ENCODE measurements around the gene HIF1AN. TPM values are rescaled to one million over a fixed set of nuclear protein-coding genes. Genes with fewer than 3 reads are reported as not detected.

The HIF1AN gene
- total RNA-seq, 1 experiment from 2014 or later = 49.9 TPM

DNA sequence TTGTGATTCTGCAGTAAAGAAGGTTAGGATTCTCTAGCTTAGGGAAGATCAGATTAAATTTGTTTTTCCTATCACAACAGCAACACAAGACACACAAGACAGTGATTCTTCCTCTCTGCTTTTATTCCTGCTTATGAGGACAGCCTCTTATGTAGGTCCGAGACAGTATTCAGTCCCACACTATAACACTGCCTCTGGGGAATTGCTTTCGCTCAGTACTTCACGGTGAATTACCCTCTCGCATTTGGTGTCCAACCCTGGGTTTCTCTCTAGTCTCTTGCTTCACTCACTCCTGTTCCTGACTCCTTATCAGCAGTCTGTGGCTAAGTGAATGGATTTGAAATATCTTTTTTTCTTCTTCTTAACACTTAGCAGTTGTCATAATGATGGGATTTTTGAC lies 1.7 kb downstream of the HIF1AN start:
- TF ChIP-seq SMAD3 (CRISPR knock-in tag; IDR thresholded peaks at IDR 0.05; ENCODE audit: borderline replicate concordance) (no peak), SOX15 (CRISPR knock-in tag; IDR thresholded peaks at IDR 0.05) (no peak), FOXP1 (CRISPR knock-in tag; IDR thresholded peaks at IDR 0.05; ENCODE audit: borderline replicate concordance) (no peak)
- Mint-ChIP-seq H3K9me3 (no peaks in the 10 kb centered on the region), H3K4me3 (no peak overlapping the region), H3K27me3 (ENCODE audit: low read depth) (no peaks in the 10 kb centered on the region), H3K27ac (0 out of 2 replicates have a peak overlapping the region, but pooled peaks have one; percentile 8), H3K36me3 (peaks cover 42% of the 10 kb centered on the region), H3K4me1 (peaks cover 7% of the 10 kb centered on the region; the same call in 1 of the 2 replicates)
- ChIA-PET CTCF (interaction anchor here (4.1 kb wide), 1 partner anchor 31 kb away, joined by 42 read pairs; no protein-coding TSS in a partner anchor), POLR2A (no interaction called here)
- ATAC-seq (no peak), DNase-seq (ENCODE audit: low spot score) (no peak)

DNA sequence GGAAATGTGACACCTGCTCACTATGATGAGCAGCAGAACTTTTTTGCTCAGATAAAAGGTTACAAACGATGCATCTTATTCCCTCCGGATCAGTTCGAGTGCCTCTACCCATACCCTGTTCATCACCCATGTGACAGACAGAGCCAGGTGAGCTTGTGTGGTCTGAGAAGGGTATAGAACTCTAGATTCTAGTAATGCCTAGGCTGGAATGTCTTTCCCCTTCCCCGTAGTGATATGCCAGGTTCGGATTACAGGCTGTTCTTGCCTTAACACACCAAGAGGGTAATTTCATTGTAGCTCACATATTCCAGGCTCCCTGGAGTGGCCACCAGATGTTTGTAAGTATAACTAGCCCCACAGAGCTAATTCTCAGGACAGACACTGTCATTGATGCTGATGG lies 9.2 kb downstream of the HIF1AN start:
- TF ChIP-seq FOXK1 (CRISPR knock-in tag; IDR thresholded peaks at IDR 0.05) (no peak), JUN (CRISPR knock-in tag; IDR thresholded peaks at IDR 0.05) (no peak), ZNF396 (CRISPR knock-in tag; IDR thresholded peaks at IDR 0.05; ENCODE audit: borderline replicate concordance) (no peak), MXD4 (CRISPR knock-in tag; IDR thresholded peaks at IDR 0.05; ENCODE audit: borderline replicate concordance) (no peak), OVOL2 (CRISPR knock-in tag; IDR thresholded peaks at IDR 0.05; ENCODE audit: borderline replicate concordance) (no peak), MYBL2 (CRISPR knock-in tag; IDR thresholded peaks at IDR 0.05) (no peak), CREB1 (CRISPR knock-in tag; IDR thresholded peaks at IDR 0.05) (no peak), ZNF671 (CRISPR knock-in tag; IDR thresholded peaks at IDR 0.05) (no peak)
- TF ChIP-seq, protein P1, sequence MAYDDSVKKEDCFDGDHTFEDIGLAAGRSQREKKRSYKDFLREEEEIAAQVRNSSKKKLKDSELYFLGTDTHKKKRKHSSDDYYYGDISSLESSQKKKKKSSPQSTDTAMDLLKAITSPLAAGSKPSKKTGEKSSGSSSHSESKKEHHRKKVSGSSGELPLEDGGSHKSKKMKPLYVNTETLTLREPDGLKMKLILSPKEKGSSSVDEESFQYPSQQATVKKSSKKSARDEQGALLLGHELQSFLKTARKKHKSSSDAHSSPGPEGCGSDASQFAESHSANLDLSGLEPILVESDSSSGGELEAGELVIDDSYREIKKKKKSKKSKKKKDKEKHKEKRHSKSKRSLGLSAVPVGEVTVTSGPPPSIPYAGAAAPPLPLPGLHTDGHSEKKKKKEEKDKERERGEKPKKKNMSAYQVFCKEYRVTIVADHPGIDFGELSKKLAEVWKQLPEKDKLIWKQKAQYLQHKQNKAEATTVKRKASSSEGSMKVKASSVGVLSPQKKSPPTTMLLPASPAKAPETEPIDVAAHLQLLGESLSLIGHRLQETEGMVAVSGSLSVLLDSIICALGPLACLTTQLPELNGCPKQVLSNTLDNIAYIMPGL (CRISPR knock-in tag; IDR thresholded peaks at IDR 0.05) = no peak
- TF ChIP-seq, protein P2, sequence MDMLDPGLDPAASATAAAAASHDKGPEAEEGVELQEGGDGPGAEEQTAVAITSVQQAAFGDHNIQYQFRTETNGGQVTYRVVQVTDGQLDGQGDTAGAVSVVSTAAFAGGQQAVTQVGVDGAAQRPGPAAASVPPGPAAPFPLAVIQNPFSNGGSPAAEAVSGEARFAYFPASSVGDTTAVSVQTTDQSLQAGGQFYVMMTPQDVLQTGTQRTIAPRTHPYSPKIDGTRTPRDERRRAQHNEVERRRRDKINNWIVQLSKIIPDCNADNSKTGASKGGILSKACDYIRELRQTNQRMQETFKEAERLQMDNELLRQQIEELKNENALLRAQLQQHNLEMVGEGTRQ (CRISPR knock-in tag; IDR thresholded peaks at IDR 0.05) = no peak
- DNase-seq (ENCODE audit: low spot score) = no peak
- H3K27me3 Mint-ChIP-seq (ENCODE audit: low read depth) = no peaks in the 10 kb centered on the region
- POLR2A ChIA-PET = interaction anchor here (1.3 kb wide), 1 partner anchor 9 kb away, joined by 4 read pairs; the partner anchor contains the start of gene HIF1AN
- H3K4me3 Mint-ChIP-seq = no peak overlapping the region
- peaks cover 84% of the 10 kb centered on the region for H3K36me3 Mint-ChIP-seq
- no peaks in the 10 kb centered on the region for H3K9me3 Mint-ChIP-seq
- no peaks in the 10 kb centered on the region for H3K4me1 Mint-ChIP-seq
- no peak overlapping the region for H3K27ac Mint-ChIP-seq
- no peak for ATAC-seq
- CTCF ChIA-PET = interaction anchor here (1.2 to 1.4 kb wide), 2 partner anchors 9 to 26 kb away, joined by 4 read pairs; partner anchors contain the start of gene HIF1AN

DNA sequence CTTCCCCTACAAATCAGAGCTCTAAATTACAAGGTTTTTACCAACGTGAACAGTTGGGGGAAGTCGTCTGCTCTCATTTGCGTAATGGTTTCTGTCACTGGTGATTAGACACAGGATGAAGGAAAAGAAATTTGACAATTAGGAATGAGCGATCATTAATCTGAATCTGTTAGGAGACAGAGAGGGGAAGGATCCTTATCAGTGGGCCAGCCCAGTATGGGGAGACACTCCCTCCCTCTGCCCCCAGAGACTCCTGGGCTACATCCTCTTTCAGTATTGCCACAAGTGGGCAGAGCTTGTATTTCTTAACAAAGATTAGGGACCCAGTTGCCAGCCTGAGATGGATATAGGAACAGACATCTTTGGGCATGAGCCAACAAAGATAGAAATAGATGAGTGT lies 15.5 kb downstream of the HIF1AN start:
- no peaks in the 10 kb centered on the region for H3K27me3 Mint-ChIP-seq (ENCODE audit: low read depth)
- no peaks in the 10 kb centered on the region for H3K4me1 Mint-ChIP-seq
- H3K9me3 Mint-ChIP-seq = no peaks in the 10 kb centered on the region
- ChIA-PET POLR2A (no interaction called here), CTCF (interaction anchor here (1.2 to 1.9 kb wide), 3 partner anchors 11 to 32 kb away, joined by 4 to 8 read pairs (median 4); partner anchors contain the start of gene HIF1AN)
- ATAC-seq (no peak), DNase-seq (ENCODE audit: low spot score) (no peak)
- TF ChIP-seq, protein P3, sequence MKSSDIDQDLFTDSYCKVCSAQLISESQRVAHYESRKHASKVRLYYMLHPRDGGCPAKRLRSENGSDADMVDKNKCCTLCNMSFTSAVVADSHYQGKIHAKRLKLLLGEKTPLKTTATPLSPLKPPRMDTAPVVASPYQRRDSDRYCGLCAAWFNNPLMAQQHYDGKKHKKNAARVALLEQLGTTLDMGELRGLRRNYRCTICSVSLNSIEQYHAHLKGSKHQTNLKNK (CRISPR knock-in tag; IDR thresholded peaks at IDR 0.05) = no peak
- no peak for TF ChIP-seq TCF7 (CRISPR knock-in tag; IDR thresholded peaks at IDR 0.05; ENCODE audit: low read depth)
- TF ChIP-seq, protein P4, sequence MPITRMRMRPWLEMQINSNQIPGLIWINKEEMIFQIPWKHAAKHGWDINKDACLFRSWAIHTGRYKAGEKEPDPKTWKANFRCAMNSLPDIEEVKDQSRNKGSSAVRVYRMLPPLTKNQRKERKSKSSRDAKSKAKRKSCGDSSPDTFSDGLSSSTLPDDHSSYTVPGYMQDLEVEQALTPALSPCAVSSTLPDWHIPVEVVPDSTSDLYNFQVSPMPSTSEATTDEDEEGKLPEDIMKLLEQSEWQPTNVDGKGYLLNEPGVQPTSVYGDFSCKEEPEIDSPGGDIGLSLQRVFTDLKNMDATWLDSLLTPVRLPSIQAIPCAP (CRISPR knock-in tag; IDR thresholded peaks at IDR 0.05) = no peak
- TF ChIP-seq, protein P5, sequence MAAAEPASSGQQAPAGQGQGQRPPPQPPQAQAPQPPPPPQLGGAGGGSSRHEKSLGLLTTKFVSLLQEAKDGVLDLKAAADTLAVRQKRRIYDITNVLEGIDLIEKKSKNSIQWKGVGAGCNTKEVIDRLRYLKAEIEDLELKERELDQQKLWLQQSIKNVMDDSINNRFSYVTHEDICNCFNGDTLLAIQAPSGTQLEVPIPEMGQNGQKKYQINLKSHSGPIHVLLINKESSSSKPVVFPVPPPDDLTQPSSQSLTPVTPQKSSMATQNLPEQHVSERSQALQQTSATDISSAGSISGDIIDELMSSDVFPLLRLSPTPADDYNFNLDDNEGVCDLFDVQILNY (CRISPR knock-in tag; IDR thresholded peaks at IDR 0.05) = no peak
- no peak overlapping the region for H3K27ac Mint-ChIP-seq
- H3K4me3 Mint-ChIP-seq = no peak overlapping the region
- H3K36me3 Mint-ChIP-seq = peaks cover 39% of the 10 kb centered on the region
